A204.1 (cell line): Measurements from ENCODE around the gene CFAP46.

Experiments
- FAIRE-seq: peaks from 2 replicates; lab custom pipeline; 2012; peaks lifted over from hg19 to GRCh38; lab: Jason Lieb, UNC

CFAP46 gene

DNA sequence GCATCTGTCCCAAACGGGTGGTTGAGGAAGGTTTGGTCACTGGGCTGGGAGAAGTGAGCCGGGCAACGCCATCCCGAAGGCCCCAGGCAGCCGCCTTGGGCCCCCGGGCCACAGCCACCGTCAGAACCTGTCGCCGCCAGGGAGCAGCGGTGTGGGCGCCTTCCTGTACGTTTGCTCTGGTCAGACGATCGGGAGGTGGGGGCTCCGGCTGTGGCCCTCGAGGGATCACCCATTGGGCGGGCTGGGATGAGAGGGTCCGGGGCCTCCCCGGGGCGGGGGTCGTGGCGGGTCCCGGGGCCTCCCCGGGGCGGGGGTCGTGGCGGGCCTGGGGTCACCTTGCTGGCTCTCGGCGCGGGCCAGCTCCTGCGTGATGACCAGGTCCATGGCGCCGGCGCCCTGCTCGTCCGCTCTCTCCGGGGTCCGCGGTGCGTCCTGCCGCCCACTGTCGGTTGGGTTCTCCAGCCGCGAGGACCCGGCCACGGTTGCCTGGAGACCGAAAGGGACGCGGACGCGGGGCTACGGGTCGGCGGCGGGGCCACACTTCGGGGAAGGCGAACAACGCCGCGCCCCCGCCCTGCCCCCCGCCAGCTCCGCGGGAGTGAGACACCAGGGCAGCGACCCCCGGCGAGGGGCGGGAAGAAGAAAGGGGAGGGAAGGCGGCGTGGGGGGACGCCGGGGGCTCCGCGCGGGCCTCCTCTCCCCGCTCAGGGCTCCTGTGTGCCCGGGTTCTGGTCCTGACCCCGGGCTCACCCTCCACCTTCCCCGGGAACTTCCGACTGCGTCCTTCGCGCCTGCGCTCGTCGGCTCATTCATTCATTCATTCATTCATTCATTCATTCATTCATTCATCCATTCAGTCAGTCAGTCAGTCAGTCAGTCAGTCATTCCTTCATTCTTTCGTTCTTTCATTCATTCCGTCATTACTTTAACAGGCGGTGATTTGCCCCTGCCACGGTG is at the start of gene CFAP46:
TSS of gene CFAP46 (minus strand) at position 470 of the 957 bp plus-strand sequence. CDS start at position 384, 86 bp downstream.
- FAIRE-seq: no peak

DNA sequence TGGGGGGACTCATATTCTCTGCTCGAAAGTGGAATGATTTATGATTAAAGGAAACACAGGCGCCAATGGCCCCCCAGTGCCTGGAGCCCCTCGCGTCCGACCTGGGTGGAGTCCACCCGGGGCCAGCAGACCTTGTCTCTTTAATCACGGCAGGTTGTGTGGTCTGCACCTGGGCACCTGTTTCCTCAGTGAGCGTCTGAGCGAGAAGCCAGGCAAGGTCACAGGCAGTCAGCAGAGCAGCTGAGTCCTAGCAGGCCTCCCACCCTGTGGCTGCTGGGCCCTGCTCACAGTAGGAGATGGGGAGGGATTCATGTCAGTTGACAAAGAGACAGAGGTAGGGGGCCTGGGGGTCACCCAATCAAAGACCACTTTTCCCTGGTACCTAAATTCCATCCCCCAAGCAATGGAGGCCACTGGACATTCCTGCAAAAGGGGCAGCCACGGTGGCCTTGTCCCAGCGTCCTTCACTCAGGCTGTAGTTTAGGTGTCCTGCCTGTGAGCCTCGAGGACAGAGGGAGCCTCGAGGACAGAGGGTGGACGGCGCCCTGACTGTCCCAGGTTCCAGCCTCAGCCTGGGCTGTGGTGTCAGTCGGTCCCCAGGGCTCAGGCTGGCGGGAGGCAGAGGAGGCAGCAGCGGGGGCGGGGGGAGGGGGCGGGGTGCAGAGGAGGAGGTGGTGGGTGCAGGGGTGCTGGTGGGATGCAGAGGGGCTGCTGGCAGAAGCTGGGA is 49.5 kb upstream of the CFAP46 start:
- no peak for FAIRE-seq

DNA sequence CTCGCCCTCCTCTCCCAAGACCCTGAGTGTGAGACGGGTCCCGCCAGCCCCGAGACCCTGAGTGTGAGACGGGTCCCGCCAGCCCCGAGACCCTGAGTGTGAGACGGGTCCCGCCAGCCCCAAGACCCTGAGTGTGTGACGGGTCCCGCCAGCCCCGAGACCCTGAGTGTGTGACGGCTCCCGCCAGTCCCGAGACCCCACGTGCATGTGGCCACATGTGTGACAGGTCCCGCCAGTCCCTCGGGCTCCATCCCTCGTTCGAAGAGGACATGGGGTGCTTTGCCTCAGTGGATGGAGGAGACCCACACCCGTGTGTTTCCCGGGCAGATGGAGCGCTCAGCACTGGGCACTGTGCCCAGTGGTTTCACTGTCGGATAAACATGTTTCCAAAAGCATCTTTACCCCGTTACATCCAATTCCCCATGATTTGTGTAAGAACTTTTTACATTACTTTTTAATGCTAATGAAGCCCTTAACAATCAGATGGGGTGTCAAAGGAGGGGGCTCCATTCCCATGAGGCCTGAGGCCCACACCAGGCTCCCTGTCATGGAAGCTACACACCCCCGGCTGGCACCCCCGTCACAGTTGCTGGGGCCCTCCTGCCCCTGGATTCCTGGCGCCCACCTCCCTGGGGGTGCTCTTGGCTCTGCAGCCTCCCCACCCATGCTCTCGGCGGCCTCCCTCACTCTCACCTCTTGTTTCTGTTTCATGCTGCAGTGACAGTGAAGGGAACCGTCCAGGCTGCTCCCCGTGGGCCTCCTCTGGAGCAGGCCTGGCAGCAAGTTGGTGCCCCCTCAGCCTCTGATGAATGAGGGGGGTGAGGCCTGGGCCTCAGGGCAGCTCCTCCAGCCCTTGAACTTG is 48.5 kb upstream of the CFAP46 start:
- no peak for FAIRE-seq

GRCh38 chr10:132989476-132990415 is 47.4 kb upstream of the CFAP46 start:
- no peak for FAIRE-seq

GRCh38 chr10:132988988-132989387 is 46.6 kb upstream of the CFAP46 start:
- no peak for FAIRE-seq

- FAIRE-seq: no peak
Observed at GRCh38 chr10:132987671-132988571, 45.6 kb upstream of the CFAP46 start.

DNA sequence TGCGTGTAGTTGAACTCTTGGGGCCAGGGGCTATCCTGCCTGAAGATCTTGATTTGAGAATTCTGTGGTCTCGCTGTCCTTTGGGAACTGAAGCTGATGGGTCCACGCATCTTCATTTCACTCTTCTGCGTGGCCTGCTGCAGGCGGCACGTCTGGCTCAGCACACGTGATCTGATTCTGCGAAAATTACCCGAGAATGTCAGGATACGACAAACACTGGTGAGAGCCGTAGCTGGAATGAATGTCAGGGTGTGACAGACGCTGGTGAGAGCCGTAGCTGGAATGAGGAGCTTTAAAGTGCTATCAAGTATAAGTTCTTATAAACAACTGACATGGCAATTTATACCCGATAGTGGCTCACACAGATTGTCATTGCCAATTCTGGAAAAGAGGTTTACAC is 44.6 kb upstream of the CFAP46 start:
- FAIRE-seq: no peak

- no peak for FAIRE-seq
Observed at GRCh38 chr10:132986576-132986975, 44.2 kb upstream of the CFAP46 start.

GRCh38 chr10:132986076-132986475 is 43.7 kb upstream of the CFAP46 start:
- FAIRE-seq: no peak

DNA sequence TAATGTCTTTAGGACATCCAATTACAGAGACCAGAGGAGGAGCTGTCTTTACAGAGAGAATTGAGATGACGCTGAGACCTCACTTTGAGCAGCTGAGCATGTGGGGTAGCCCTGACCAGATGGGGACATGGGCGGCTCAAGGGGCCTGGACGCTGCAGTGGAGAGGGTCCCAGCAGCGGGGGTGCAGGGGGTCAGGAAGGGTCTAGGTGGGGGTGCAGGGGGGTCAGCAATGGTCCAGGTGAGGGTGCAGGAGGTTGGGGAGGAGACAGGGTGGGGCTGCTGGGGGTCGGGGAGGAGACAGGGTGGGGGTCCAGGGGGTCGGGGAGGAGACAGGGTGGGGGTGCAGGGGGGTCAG is 43.2 kb upstream of the CFAP46 start:
- no peak for FAIRE-seq

DNA sequence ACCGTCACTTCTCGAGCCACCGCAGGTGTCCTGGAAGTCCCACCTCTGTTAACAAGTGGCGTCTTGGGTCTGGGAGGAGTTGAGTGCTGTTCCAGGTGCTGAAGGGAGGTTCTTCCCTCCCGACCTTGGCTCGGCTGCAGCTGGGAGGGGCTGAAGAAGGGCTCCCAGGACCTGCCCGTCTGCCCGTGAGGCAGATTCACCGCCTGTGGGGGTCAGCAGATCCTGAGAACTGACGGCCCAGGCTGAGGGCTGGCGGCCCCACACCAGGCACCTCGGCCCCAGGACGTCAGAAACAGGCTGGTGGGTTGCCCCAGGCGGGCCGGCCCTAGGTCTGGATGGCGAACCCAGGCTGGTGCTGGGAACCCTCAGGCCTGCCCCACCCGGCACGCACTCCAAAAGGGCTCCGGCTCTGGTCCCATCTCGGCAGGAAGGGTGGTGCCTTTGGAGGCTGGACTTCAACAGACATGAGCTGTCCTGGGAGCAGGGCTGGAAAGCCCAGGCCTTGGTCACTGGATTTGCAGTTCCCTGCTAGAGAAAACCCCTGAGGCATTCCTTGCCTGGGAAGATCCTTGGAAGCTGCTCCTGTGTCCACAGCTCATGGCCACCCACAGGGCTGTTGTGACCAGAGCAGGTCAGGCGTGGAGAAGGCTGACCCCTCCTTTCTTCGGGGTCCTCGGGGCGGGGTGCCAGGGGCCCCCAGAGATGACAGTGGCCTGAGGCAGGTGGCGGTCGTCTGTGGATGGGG is 42.6 kb upstream of the CFAP46 start:
- no peak for FAIRE-seq

- FAIRE-seq: no peak
Observed at GRCh38 chr10:132984008-132984295, 41.6 kb upstream of the CFAP46 start.

DNA sequence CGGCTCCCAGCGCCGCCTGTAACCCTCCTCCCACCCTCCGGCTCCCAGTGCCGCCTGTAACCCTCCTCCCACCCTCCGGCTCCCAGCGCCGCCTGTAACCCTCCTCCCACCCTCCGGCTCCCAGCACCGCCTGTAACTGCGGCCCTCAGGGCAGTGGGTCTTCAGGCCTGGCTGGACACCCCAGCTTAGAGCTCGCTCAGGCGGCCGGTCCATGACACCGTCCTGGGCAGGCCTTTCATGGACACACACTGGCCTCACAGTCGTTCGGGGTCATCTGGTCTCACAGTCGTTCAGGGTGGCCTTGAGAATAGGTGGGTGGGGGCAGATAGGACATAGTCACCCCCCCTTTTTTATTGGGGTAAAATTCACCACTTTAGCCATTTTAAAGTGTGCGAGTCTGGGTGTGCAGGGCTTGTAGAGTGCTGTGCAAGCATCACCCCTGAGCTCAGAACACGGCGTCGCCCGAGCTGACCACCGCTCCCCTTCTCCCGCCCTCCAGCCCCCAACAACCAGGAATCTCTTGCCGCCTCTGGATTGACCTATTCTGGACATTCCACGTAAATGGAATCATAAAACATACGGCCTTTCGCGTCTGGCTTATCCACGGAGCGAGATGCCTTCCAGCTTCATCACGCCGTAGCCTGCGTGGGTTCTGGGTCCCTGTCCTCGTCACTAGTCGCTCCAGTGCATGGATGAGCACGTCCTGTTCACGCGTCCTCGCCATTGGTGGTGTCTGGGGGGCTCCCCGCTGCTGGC is 41.1 kb upstream of the CFAP46 start:
- no peak for FAIRE-seq

DNA sequence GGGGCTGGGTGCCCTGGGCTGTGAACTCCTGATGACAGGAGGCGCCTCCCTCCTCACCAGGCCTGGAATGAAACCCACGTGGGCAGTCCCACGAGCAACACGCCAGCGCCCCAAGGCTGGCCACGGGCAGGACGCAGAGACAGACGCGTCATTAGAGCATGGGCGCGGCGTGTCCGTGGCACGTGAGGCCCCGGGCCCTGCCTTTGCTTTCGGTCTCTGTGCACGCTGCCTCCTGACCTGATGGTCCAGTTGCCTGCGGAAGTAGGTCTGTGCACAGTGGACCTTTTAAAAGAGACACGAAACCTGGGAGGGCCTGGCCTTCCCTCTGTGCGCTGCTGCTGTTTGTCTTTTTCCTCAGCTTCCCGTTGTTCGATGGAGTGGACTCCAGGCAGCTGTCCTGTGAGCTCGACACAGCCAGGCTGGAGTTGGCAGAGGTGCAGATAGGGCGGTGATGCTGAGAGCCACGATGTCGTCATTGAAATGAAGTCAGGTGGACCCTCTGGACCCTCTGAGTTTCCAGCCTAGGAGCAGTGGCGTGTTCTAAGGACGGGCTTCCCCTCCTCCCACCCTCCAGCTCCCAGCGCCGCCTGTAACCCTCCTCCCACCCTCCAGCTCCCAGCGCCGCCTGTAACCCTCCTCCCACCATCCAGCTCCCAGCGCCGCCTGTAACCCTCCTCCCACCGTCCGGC is 40.1 kb upstream of the CFAP46 start:
- no peak for FAIRE-seq

- FAIRE-seq: no peak
Observed at GRCh38 chr10:132981746-132982145, 39.4 kb upstream of the CFAP46 start.

DNA sequence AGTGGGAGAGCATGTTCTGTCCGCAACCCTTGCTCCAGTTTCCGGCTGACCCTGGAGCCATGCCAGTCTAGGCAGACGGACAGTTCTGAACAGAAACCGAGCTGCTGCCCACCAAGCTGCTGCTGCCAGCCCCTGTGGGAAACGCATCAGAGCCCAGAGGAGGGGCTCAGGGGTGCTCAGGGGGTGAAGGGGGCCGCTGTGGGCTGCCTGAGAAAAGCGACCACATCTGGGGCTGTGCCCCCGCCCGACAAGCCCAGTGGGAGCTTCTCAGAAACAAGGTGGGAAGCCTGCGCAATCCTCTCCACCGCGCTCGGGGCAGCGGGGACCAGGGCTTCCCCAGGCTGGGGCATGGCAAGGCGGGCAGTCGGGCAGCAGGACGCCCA is 38.8 kb upstream of the CFAP46 start:
- FAIRE-seq: no peak

DNA sequence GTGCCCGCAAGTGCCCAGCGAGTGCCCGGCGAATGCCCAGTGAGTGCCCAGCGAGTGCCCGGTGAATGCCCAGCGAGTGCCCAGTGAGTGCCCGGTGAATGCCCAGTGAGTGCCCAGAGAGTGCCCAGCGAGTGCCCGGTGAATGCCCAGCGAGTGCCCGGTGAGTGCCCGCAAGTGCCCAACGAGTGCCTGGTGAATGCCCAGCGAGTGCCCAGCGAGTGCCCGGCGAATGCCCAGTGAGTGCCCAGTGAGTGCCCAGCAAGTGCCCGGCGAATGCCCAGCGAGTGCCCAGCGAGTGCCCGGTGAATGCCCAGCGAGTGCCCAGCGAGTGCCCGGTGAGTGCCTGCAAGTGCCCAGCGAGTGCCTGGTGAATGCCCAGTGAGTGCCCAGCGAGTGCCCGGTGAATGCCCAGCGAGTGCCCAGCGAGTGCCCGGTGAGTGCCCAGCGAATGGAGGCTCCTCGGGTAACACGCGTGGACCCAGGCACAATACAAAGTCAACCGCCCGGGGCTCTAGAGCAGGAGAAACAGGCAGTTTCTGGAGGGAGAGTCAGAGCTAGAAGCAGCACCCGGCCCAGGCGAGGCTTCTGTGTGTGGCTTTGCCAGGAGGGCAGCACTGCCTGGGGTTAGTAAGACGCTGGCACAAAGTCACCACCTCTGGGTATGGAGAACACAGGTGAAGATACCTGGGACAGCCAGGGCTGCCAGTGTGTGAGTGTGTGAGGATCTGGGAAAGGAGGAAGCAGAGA is 38.2 kb upstream of the CFAP46 start:
- no peak for FAIRE-seq
